Lower leg skin (tissue), 4 donors: ENCODE results near the gene KCNC3. TPM values are rescaled to one million over a fixed set of nuclear protein-coding genes. Genes with fewer than 3 reads are reported as not detected.

Source experiments
- DNase-seq, 2 donors: peaks; one replicate each; pipeline ENCODE4 v3.0.0-alpha.2; 2019; ENCODE audit warnings: low spot score in 2 of 2
- H3K4me3 ChIP-seq: fragments of 200-600 bp; sonication (generic); 2 replicates; pipeline ENCODE4 v1.5.1; 2017; ENCODE audit warnings: mild to moderate bottlenecking, low read depth; ENCODE audit not compliant: poor library complexity, severe bottlenecking
- CTCF ChIP-seq, 3 donors: fragments of 450-650 bp; IDR thresholded peaks; one replicate each; pipeline ENCODE4 v1.5.1; 2016; ENCODE audit warnings: antibody characterized with exemption in 3 of 3, mild to moderate bottlenecking in 3 of 3, moderate library complexity in 2 of 3
- POLR2A ChIP-seq, 2 donors: fragments of 450-650 bp; IDR thresholded peaks; one replicate each; pipeline ENCODE4 v1.6.1; 2016 to 2017; ENCODE audit warnings: antibody characterized with exemption in 2 of 2, mild to moderate bottlenecking in 1 of 2, moderate library complexity in 1 of 2
- WGBS, 2 donors: methylation state at CpG; one replicate each; pipeline ENCODE4 v1.1.5; 2018; 5-methylcytosine and 5-hydroxymethylcytosine counted together
- intact Hi-C: fragments of 100-400 bp; cut with DNase I; formaldehyde crosslinking; loops from one replicate; pipeline ENCODE4 v1.15.0; 2023; ENCODE audit warnings: low total_unique reads
- total RNA-seq, 4 donors: library from RNA; depleted of rRNA; stranded (reverse); fragments of >200 nt; gene quantifications; one replicate each; pipeline ENCODE4 v1.1.0, GENCODE V29; 2016

KCNC3 gene
- total RNA-seq, 4 donors from 2014 or later, result 0.53 to 2.0 (median 1.7) TPM

- H3K4me3 ChIP-seq, result no peak overlapping the region
- WGBS, 2 donors, result 85% methylated on average over 10 of the region's 10 CpGs
- DNase-seq, result no peak
- intact Hi-C loops, result no loop called here
- no peak for TF ChIP-seq CTCF (IDR thresholded peaks at IDR 0.05)
- no peak for TF ChIP-seq POLR2A (IDR thresholded peaks at IDR 0.05)
These were observed 27.6 kb downstream of the KCNC3 start for GRCh38 chr19:50301607-50301971.

- no peak for TF ChIP-seq CTCF (IDR thresholded peaks at IDR 0.05)
- no peak for TF ChIP-seq POLR2A (IDR thresholded peaks at IDR 0.05)
- no peak overlapping the region for H3K4me3 ChIP-seq
- DNase-seq, result no peak
- 70 to 77% methylated on average over 10 of the region's 10 CpGs for WGBS, 2 donors
- intact Hi-C loops, result no loop called here
These were observed 28.2 kb downstream of the KCNC3 start for GRCh38 chr19:50300814-50301606.

- TF ChIP-seq CTCF (IDR thresholded peaks at IDR 0.05), result no peak
- no peak for TF ChIP-seq POLR2A (IDR thresholded peaks at IDR 0.05)
- intact Hi-C loops, result no loop called here
- H3K4me3 ChIP-seq, result no peak overlapping the region
- WGBS, 2 donors, result 46 to 50% methylated on average over 2 of the region's 2 CpGs
- no peak for DNase-seq
These were observed 29.1 kb downstream of the KCNC3 start for GRCh38 chr19:50300051-50300450.

GRCh38 chr19:50293263-50294004, 35.7 kb downstream of the KCNC3 start:
- WGBS, 2 donors, result 70 to 71% methylated on average over 14 of the region's 14 CpGs
- intact Hi-C loops, result no loop called here
- DNase-seq, result no peak
- H3K4me3 ChIP-seq, result no peak overlapping the region
- no peak for TF ChIP-seq POLR2A (IDR thresholded peaks at IDR 0.05)
- no peak for TF ChIP-seq CTCF (IDR thresholded peaks at IDR 0.05)

- WGBS, 2 donors, result 69 to 70% methylated on average over 10 to 11 of the region's 11 CpGs
- H3K4me3 ChIP-seq, result no peak overlapping the region
- DNase-seq, result no peak
- intact Hi-C loops, result no loop called here
- TF ChIP-seq CTCF (IDR thresholded peaks at IDR 0.05) (no peak), POLR2A (IDR thresholded peaks at IDR 0.05) (no peak)
These were observed 36.9 kb downstream of the KCNC3 start for GRCh38 chr19:50292216-50292827.
